Spinal cord (tissue), 10 donors: Measurements from ENCODE around the gene CEACAM6. TPM values are rescaled to one million over a fixed set of nuclear protein-coding genes. Genes with fewer than 3 reads are reported as not detected.

ENCODE experiments used
- DNase-seq, 6 donors: peaks; one replicate each; pipeline versions ENCODE4 v3.0.0 to v3.0.0-alpha.2; 2013 to 2015; ENCODE audit warnings: low spot score in 6 of 6, low read depth in 4 of 6
- H3K27ac ChIP-seq: one replicate; pipeline ENCODE4 v1.5.1; 2013; ENCODE audit warnings: low read depth, low read length, control low read depth
- H3K27me3 ChIP-seq: one replicate; pipeline ENCODE4 v1.6.1; 2013; ENCODE audit warnings: low read length; ENCODE audit not compliant: control insufficient read depth, insufficient read depth
- H3K36me3 ChIP-seq: one replicate; pipeline ENCODE4 v1.6.1; 2013; ENCODE audit warnings: low read length; ENCODE audit not compliant: control insufficient read depth, insufficient read depth
- H3K4me1 ChIP-seq: one replicate; pipeline ENCODE4 v1.6.1; 2013; ENCODE audit warnings: low read length; ENCODE audit not compliant: control insufficient read depth, insufficient read depth
- H3K4me3 ChIP-seq: one replicate; pipeline ENCODE4 v1.5.1; 2013; ENCODE audit warnings: low read depth, low read length, control low read depth
- H3K9me3 ChIP-seq: one replicate; pipeline ENCODE4 v1.6.1; 2013; ENCODE audit warnings: low read length; ENCODE audit not compliant: control insufficient read depth, insufficient read depth
- WGBS: methylation state at CpG from one replicate; pipeline ENCODE4 v1.1.5; 2013; ENCODE audit warnings: missing lambda C conversion rate; ENCODE audit not compliant: insufficient coverage; 5-methylcytosine and 5-hydroxymethylcytosine counted together
- polyA plus RNA-seq, 2 donors: library from polyadenylated mRNA; unstranded; fragments of 120-200 nt; gene quantifications; one replicate each; pipeline ENCODE4 v1.2.1, GENCODE V29; 2013; ENCODE audit not compliant: insufficient read length in 2 of 2
- total RNA-seq, 2 donors: library from RNA; depleted of rRNA in 1 of 2; stranded (reverse); fragments of 120-200 nt in 1 of 2; fragments of >200 nt in 1 of 2; gene quantifications; one replicate each; pipeline versions ENCODE4 v1.2.3 to v1.2.4, GENCODE V29; 2013 to 2014
- donor health status: healthy.

CEACAM6 gene
- total and polyA plus RNA-seq, 4 donors, result 0.10 to 5.7 (median 0.28) TPM

GRCh38 chr19:41804336-41804735 is 49.0 kb downstream of the CEACAM6 start:
- H3K27me3 ChIP-seq, result peaks cover 2% of the 10 kb centered on the region
- H3K4me1 ChIP-seq, result no peaks in the 10 kb centered on the region
- 60% methylated on average over 1 of the region's 3 CpGs for WGBS

DNA sequence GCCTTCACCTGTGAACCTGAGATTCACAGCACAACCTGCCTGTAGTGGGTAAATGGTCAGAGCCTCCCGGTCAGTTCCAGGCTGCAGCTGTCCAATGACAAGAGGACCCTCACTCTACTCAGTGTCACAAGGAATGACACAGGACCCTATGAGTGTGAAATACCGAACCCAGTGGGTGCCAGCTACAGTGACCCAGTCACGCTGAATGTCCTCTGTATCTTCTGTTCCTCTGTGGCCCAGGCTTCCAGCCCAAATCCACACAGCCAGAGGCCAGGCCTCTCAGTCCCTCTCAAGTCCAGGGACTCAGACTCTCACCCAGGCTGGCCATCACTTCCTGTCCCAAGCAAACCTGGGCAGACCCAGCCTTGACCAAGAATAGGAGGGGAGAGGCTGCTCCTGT is 51.8 kb downstream of the CEACAM6 start:
- WGBS, result 74% methylated on average over 3 of the region's 3 CpGs
- DNase-seq, result no peak
- H3K4me3 ChIP-seq, result no peak overlapping the region
- H3K27ac ChIP-seq, result no peak overlapping the region
- H3K27me3 ChIP-seq, result peaks cover 2% of the 10 kb centered on the region
- no peaks in the 10 kb centered on the region for H3K4me1 ChIP-seq
- no peaks in the 10 kb centered on the region for H3K9me3 ChIP-seq
- no peaks in the 10 kb centered on the region for H3K36me3 ChIP-seq

More at GRCh38 chr19:41804336-41804735, 49.0 kb downstream of the CEACAM6 start:
- Histone ChIP-seq H3K9me3 (no peaks in the 10 kb centered on the region), H3K4me3 (no peak overlapping the region), H3K36me3 (no peaks in the 10 kb centered on the region), H3K27ac (no peak overlapping the region)
- DNase-seq, result no peak

DNA sequence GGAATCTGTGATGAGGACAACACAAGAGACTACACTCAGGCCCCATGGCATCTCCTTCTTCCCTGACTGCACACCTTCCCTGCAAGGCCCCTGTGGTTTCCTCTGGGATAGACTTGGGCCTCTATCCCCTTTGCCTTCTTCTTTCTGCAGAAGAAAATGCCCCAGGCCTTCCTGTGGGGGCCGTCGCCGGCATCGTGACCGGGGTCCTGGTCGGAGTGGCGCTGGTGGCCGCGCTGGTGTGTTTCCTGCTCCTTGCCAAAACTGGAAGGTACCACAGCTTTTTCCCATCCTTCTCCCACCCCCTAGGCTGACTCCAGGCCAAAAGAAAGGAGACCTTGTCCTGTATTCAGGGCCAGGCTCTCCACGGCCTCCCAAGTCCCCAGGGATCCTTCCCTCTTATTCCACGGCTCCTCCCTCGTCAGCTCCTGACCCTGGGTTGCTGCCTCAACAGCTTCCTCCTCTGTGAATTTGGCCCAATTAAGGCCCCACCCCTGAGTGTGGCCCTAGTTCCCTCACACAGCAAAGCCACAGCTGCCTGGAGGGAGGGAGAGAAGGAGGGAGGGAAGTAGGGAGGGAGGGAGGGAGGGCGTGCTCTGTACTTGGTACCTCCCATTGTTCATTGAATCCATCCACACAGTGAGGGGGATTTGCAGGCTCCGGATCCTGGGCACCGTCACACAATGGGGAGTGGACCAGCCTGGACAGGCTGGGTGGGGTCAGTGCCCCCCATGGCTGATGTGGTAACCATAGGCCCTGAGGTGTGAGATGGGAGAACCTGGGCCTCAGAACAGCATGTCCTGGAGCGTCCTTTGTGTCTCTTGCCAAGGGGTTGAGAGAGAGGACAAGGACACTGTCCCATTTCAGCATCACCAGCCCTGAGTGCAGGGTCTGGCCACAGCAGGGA is 53.6 kb downstream of the CEACAM6 start:
- 63% methylated on average over 14 of the region's 16 CpGs for WGBS
- H3K27me3 ChIP-seq, result peaks cover 2% of the 10 kb centered on the region

GRCh38 chr19:41810301-41810700 is 55.0 kb downstream of the CEACAM6 start:
- Histone ChIP-seq H3K36me3 (no peaks in the 10 kb centered on the region), H3K4me3 (no peak overlapping the region), H3K9me3 (no peaks in the 10 kb centered on the region), H3K27ac (no peak overlapping the region), H3K4me1 (no peaks in the 10 kb centered on the region), H3K27me3 (peaks cover 2% of the 10 kb centered on the region)
- DNase-seq, result no peak
- 71% methylated on average over 4 of the region's 4 CpGs for WGBS

More for the DNA sequence above, 53.6 kb downstream of the CEACAM6 start:
- Histone ChIP-seq H3K4me3 (no peak overlapping the region), H3K27ac (no peak overlapping the region), H3K9me3 (no peaks in the 10 kb centered on the region), H3K36me3 (no peaks in the 10 kb centered on the region), H3K4me1 (no peaks in the 10 kb centered on the region)
- DNase-seq, result no peak

- no peak overlapping the region for H3K27ac ChIP-seq
Observed at GRCh38 chr19:41811036-41811435, 55.7 kb downstream of the CEACAM6 start.

GRCh38 chr19:41811981-41812380 is 56.7 kb downstream of the CEACAM6 start:
- H3K36me3 ChIP-seq, result no peaks in the 10 kb centered on the region
- no peak overlapping the region for H3K4me3 ChIP-seq
- WGBS, result 60% methylated on average over 1 of the region's 3 CpGs
- no peaks in the 10 kb centered on the region for H3K27me3 ChIP-seq
- no peaks in the 10 kb centered on the region for H3K4me1 ChIP-seq
- H3K9me3 ChIP-seq, result no peaks in the 10 kb centered on the region
- H3K27ac ChIP-seq, result no peak overlapping the region
- no peak for DNase-seq

More at GRCh38 chr19:41811036-41811435, 55.7 kb downstream of the CEACAM6 start:
- no peaks in the 10 kb centered on the region for H3K9me3 ChIP-seq
- H3K36me3 ChIP-seq, result no peaks in the 10 kb centered on the region
- H3K4me3 ChIP-seq, result no peak overlapping the region
- 65% methylated on average over 2 of the region's 3 CpGs for WGBS
- DNase-seq, result no peak
- H3K27me3 ChIP-seq, result peaks cover 2% of the 10 kb centered on the region
- H3K4me1 ChIP-seq, result no peaks in the 10 kb centered on the region

- WGBS, result 49% methylated on average over 4 of the region's 4 CpGs
- DNase-seq, result no peak
- no peaks in the 10 kb centered on the region for H3K36me3 ChIP-seq
Observed at GRCh38 chr19:41813911-41814310, 58.6 kb downstream of the CEACAM6 start.

GRCh38 chr19:41815301-41815700 is 60.0 kb downstream of the CEACAM6 start:
- Histone ChIP-seq H3K36me3 (no peaks in the 10 kb centered on the region), H3K4me3 (no peak overlapping the region), H3K9me3 (no peaks in the 10 kb centered on the region), H3K27me3 (no peaks in the 10 kb centered on the region), H3K27ac (no peak overlapping the region), H3K4me1 (no peaks in the 10 kb centered on the region)
- WGBS, result no CpG with 5 or more reads among the region's 4 CpGs
- no peak for DNase-seq

More at GRCh38 chr19:41813911-41814310, 58.6 kb downstream of the CEACAM6 start:
- Histone ChIP-seq H3K9me3 (no peaks in the 10 kb centered on the region), H3K4me1 (no peaks in the 10 kb centered on the region), H3K27me3 (no peaks in the 10 kb centered on the region), H3K4me3 (no peak overlapping the region), H3K27ac (no peak overlapping the region)

DNA sequence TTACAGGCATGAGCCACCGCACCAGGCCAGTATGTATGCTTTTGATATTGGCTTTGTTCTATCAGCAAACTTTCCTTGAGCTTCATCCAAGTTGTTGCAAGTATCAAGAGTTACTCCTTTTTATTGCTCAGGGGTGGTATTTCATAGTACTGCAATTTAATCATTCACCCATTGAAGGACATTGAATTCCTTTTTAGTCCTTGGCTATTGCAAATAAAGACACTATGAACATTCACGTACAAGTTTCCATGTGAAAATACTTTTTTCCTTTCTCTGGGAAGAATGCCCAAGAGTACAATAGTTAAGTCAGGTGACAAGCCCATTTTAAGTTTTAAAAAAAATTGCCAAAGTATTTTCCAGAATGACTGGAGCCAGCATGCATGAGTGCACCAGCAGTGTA is 61.4 kb downstream of the CEACAM6 start:
- Histone ChIP-seq H3K4me1 (no peaks in the 10 kb centered on the region), H3K4me3 (no peak overlapping the region), H3K36me3 (no peaks in the 10 kb centered on the region), H3K27ac (no peak overlapping the region), H3K27me3 (no peaks in the 10 kb centered on the region), H3K9me3 (no peaks in the 10 kb centered on the region)
- 50% methylated on average over 1 of the region's 2 CpGs for WGBS
- no peak for DNase-seq
